Peyer's patch (tissue), 4 donors: ENCODE results near the gene ABCB9.

Source experiments
- POLR2A ChIP-seq, 2 donors: fragments of 450-650 bp; IDR thresholded peaks; one replicate each; pipeline ENCODE4 v1.5.1; 2017; ENCODE audit warnings: antibody characterized with exemption in 2 of 2, mild to moderate bottlenecking in 2 of 2, moderate library complexity in 2 of 2
- TF ChIP-seq, protein P1 (sequence below), 6 experiments: fragments of 450-650 bp in 4 of 6; fragments of 200-600 bp in 2 of 6; sonication (generic) in 1 of 6; IDR thresholded peaks; one replicate each; pipeline ENCODE4 v1.5.1; 2017 to 2019; ENCODE audit warnings: antibody characterized with exemption in 6 of 6, mild to moderate bottlenecking in 3 of 6, moderate library complexity in 1 of 6

DNA sequence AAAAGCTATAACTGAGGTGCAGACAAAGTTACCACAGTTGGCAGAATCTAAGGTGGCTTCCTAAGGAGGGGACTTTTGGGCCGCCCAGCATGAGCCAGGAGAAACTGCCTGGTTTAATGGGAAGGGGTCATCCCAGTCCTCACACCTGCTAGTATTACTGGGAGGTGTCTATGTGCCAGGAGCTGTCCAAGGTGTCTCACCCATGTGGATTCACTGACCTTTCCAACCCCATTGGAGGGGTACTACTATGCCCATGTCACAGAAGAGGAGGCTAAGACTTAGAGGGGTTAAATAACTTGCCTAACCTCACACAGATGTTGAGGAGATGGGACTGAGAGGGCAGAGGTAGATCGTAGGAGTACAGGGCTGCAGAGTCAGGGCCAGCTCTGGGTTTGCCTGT is 10.2 kb downstream of the ABCB9 start:
- TF ChIP-seq POLR2A (IDR thresholded peaks at IDR 0.05), result no peak
- TF ChIP-seq, protein P1, sequence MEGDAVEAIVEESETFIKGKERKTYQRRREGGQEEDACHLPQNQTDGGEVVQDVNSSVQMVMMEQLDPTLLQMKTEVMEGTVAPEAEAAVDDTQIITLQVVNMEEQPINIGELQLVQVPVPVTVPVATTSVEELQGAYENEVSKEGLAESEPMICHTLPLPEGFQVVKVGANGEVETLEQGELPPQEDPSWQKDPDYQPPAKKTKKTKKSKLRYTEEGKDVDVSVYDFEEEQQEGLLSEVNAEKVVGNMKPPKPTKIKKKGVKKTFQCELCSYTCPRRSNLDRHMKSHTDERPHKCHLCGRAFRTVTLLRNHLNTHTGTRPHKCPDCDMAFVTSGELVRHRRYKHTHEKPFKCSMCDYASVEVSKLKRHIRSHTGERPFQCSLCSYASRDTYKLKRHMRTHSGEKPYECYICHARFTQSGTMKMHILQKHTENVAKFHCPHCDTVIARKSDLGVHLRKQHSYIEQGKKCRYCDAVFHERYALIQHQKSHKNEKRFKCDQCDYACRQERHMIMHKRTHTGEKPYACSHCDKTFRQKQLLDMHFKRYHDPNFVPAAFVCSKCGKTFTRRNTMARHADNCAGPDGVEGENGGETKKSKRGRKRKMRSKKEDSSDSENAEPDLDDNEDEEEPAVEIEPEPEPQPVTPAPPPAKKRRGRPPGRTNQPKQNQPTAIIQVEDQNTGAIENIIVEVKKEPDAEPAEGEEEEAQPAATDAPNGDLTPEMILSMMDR (IDR thresholded peaks at IDR 0.05), result no peak
